Prostate gland (tissue), 2 donors: ENCODE measurements around the gene MCCC1. TPM values are rescaled to one million over a fixed set of nuclear protein-coding genes. Genes with fewer than 3 reads are reported as not detected.

Source experiments
- DNase-seq: peaks from one replicate; pipeline ENCODE4 v3.0.0-alpha.2; 2019; ENCODE audit warnings: low spot score
- H3K27ac ChIP-seq, 2 donors: fragments of 200-600 bp; sonication (generic); 2 replicates each; pipeline ENCODE4 v1.5.1; 2017 to 2019
- H3K27me3 ChIP-seq: fragments of 200-600 bp; sonication (generic); replicated peaks from 2 replicates; pipeline ENCODE4 v1.5.1; 2019; ENCODE audit not compliant: insufficient read depth
- H3K36me3 ChIP-seq, 2 donors: fragments of 200-600 bp; sonication (generic); 1 replicate in 1 of 2; 2 replicates in 1 of 2; pipeline versions ENCODE4 v1.5.1 to v1.8.1; 2017 to 2019
- H3K4me1 ChIP-seq: fragments of 200-600 bp; sonication (generic); replicated peaks from 2 replicates; pipeline ENCODE4 v1.5.1; 2019
- H3K4me3 ChIP-seq, 2 donors: fragments of 200-600 bp; sonication (generic); 2 replicates each; pipeline ENCODE4 v1.5.1; 2017 to 2019
- H3K9me3 ChIP-seq: fragments of 200-600 bp; sonication (generic); 2 replicates; pipeline ENCODE4 v1.5.1; 2017
- CTCF ChIP-seq, 4 experiments: fragments of 200-600 bp in 2 of 4; fragments of 450-650 bp in 2 of 4; sonication (generic) in 2 of 4; IDR thresholded peaks; 1 replicate in 3 of 4; 2 replicates in 1 of 4; pipeline ENCODE4 v1.5.1; 2016 to 2019; ENCODE audit warnings: antibody characterized with exemption in 4 of 4, mild to moderate bottlenecking in 2 of 4, moderate library complexity in 2 of 4
- POLR2A ChIP-seq: fragments of 450-650 bp; IDR thresholded peaks from one replicate; pipeline ENCODE4 v1.6.1; 2016; ENCODE audit warnings: antibody characterized with exemption, mild to moderate bottlenecking
- POLR2AphosphoS5 ChIP-seq: sonication (generic); formaldehyde crosslinking; IDR thresholded peaks from one replicate; pipeline ENCODE4 v1.6.1; 2017; ENCODE audit warnings: antibody characterized with exemption
- WGBS: methylation state at CpG from one replicate; pipeline ENCODE4 v1.1.5; 2018; 5-methylcytosine and 5-hydroxymethylcytosine counted together
- intact Hi-C: fragments of 100-400 bp; cut with DNase I; formaldehyde crosslinking; loops from one replicate; pipeline ENCODE4 v1.14.2; 2022
- total RNA-seq, 2 donors: library from RNA; depleted of rRNA; stranded (reverse); fragments of >200 nt; gene quantifications; one replicate each; pipeline ENCODE4 v1.1.0, GENCODE V29; 2016

MCCC1 gene
- total RNA-seq, 2 donors from 2014 or later, result 37.5 to 54.6 TPM

DNA sequence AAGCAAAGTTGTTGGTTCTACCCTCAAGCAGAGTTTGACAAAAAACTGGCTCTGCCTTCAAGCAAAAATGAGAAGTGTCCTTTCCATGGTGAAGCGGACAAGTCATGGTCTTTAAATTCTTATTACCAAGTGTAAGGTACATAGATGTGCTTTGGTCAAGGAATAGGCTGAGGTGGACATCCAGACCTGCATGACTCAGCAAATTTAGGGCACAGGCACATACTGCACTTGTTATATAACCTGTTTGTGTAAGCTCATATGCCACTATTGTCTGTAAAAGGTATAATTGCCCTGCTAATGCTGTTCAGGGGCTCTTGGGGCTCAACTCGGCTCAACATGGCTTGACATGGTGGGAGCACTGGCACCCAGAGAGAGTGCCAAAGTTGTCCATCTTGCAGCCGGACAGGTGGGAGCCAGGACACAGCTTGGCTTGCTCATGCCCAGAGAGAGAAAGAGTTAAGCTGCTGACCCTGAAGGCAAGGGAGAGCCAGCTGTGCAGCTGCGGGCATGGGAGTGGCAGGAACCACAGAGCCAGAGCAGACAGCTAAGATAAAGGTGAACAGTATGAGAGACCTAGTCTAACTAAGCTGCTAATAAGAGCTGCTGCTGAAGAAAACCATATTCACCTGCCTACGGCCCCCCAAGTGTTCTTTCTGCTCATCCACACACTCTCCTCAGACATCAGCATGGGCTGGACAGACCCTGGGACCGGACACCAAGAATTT lies 17.7 kb downstream of the MCCC1 start:
- H3K4me1 ChIP-seq, result peaks cover 7% of the 10 kb centered on the region
- WGBS, result 93% methylated on average over 6 of the region's 6 CpGs
- H3K4me3 ChIP-seq, result no peak overlapping the region
- DNase-seq, result no peak
- TF ChIP-seq POLR2A (no peak), POLR2AphosphoS5 (peak; percentile 11)
- intact Hi-C loops, result no loop called here
- H3K27ac ChIP-seq, result peak overlapping the region in 1 of 2 donors; percentile 32
- H3K9me3 ChIP-seq, result no peaks in the 10 kb centered on the region
- H3K36me3 ChIP-seq, result no peaks in the 10 kb centered on the region
- H3K27me3 ChIP-seq, result no peaks in the 10 kb centered on the region

DNA sequence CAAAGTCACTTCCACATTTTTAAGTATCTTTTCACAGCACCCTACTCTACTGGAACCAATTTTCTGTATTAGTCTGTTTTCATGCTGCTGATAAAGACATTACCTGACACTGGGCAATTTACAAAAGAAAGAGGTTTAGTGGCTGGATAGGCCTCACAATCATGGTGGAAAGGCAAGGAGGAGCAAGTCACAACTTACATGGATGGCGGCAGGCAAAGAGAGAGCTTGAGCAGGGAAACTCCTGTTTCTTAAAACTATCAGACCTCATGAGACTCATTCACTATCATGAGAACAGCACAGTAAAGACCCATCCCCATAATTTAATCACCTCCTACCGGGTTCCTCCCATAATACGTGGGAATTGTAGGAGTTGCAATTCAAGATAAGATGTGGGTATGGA lies 18.7 kb downstream of the MCCC1 start:
- Histone ChIP-seq H3K27ac (no peak overlapping the region), H3K4me1 (peaks cover 7% of the 10 kb centered on the region), H3K9me3 (no peaks in the 10 kb centered on the region), H3K27me3 (no peaks in the 10 kb centered on the region), H3K4me3 (no peak overlapping the region), H3K36me3 (no peaks in the 10 kb centered on the region)
- intact Hi-C loops, result no loop called here
- over 99% methylated on average over 3 of the region's 3 CpGs for WGBS
- DNase-seq, result no peak
- TF ChIP-seq POLR2A (no peak), POLR2AphosphoS5 (no peak)

GRCh38 chr3:183074881-183075280 lies 24.4 kb downstream of the MCCC1 start:
- TF ChIP-seq CTCF (IDR thresholded peaks at IDR 0.05) (no peak), POLR2AphosphoS5 (no peak), POLR2A (no peak)
- 98% methylated on average over 2 of the region's 2 CpGs for WGBS
- no peaks in the 10 kb centered on the region for H3K36me3 ChIP-seq

GRCh38 chr3:183074261-183074660 lies 25.0 kb downstream of the MCCC1 start:
- no peak overlapping the region for H3K4me3 ChIP-seq
- no peak overlapping the region for H3K27ac ChIP-seq
- WGBS, result 44% methylated on average over 3 of the region's 3 CpGs
- no peaks in the 10 kb centered on the region for H3K27me3 ChIP-seq
- no peak for DNase-seq
- H3K9me3 ChIP-seq, result no peaks in the 10 kb centered on the region
- no peaks in the 10 kb centered on the region for H3K36me3 ChIP-seq
- no peaks in the 10 kb centered on the region for H3K4me1 ChIP-seq
- TF ChIP-seq POLR2AphosphoS5 (no peak), POLR2A (no peak), CTCF (IDR thresholded peaks at IDR 0.05) (no peak)
- intact Hi-C loops, result no loop called here

More at GRCh38 chr3:183074881-183075280, 24.4 kb downstream of the MCCC1 start:
- H3K9me3 ChIP-seq, result no peaks in the 10 kb centered on the region
- H3K27ac ChIP-seq, result no peak overlapping the region
- no peaks in the 10 kb centered on the region for H3K4me1 ChIP-seq
- no peak overlapping the region for H3K4me3 ChIP-seq
- no peak for DNase-seq
- no peaks in the 10 kb centered on the region for H3K27me3 ChIP-seq
- intact Hi-C loops, result no loop called here

DNA sequence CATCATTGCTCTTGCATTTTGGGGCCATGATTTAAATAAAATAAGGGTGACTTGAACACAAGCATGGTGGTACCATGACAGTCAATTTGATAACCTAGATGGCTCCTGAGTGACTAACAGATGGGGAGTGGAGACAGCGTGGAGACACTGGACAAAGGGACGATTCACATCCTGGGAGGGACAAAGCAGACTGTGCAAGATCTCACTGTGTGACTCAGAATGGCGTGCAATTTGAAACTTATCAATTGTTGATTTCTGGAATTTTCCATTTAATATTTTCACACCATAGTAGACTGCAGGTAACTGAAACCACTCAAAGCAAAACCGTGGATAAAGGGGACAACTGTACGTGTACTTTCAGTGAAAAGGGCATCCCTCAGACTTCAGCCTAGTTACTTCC lies 25.5 kb downstream of the MCCC1 start:
- Histone ChIP-seq H3K9me3 (no peaks in the 10 kb centered on the region), H3K27me3 (no peaks in the 10 kb centered on the region), H3K27ac (no peak overlapping the region), H3K36me3 (no peaks in the 10 kb centered on the region), H3K4me1 (no peaks in the 10 kb centered on the region), H3K4me3 (no peak overlapping the region)
- WGBS, result 81% methylated on average over 5 of the region's 5 CpGs
- DNase-seq, result no peak
- no peak for TF ChIP-seq POLR2A
- TF ChIP-seq POLR2AphosphoS5, result no peak
- intact Hi-C loops, result no loop called here

GRCh38 chr3:183070892-183071291 lies 28.4 kb downstream of the MCCC1 start:
- intact Hi-C loops, result no loop called here
- WGBS, result 97% methylated on average over 6 of the region's 6 CpGs
- H3K9me3 ChIP-seq, result no peaks in the 10 kb centered on the region
- no peaks in the 10 kb centered on the region for H3K36me3 ChIP-seq
- H3K27ac ChIP-seq, result no peak overlapping the region
- H3K4me1 ChIP-seq, result no peaks in the 10 kb centered on the region
- H3K27me3 ChIP-seq, result no peaks in the 10 kb centered on the region
- no peak for DNase-seq
- TF ChIP-seq CTCF (IDR thresholded peaks at IDR 0.05) (no peak), POLR2A (no peak), POLR2AphosphoS5 (no peak)
- no peak overlapping the region for H3K4me3 ChIP-seq
